Astrocyte of the cerebellum (primary cell): ENCODE measurements around the gene KIFC3.
"Not testable (repeated sequence)": the region's sequence is repeated elsewhere in the genome, so short reads cannot be mapped to it uniquely, and the experiment has no call there.

Experiments
- DNase-seq: peaks from one replicate; pipeline ENCODE4 v3.0.0-alpha.2; 2011; ENCODE audit warnings: low read depth
- H3K4me3 ChIP-seq: 2 replicates; pipeline ENCODE4 v1.5.1; 2011; ENCODE audit warnings: mild to moderate bottlenecking, low read depth, low read length, moderate library complexity
- CTCF ChIP-seq: IDR thresholded peaks from 2 replicates; pipeline ENCODE4 v1.5.1; 2012; ENCODE audit warnings: low read length, low read depth, moderate library complexity, mild to moderate bottlenecking; ENCODE audit errors: missing control alignments
- in situ Hi-C: cut with HindIII; loops from 2 replicates; pipeline ENCODE4 v1.10.0; 2017; ENCODE audit warnings: low sequenced_read_pairs

The KIFC3 gene

GRCh38 chr16:57843400-57843799 lies 41.1 kb upstream of the KIFC3 start:
- TF ChIP-seq CTCF, result no peak
- in situ Hi-C loops, result no loop called here
- H3K4me3 ChIP-seq, result no peak overlapping the region
- no peak for DNase-seq

GRCh38 chr16:57842601-57843000 lies 40.3 kb upstream of the KIFC3 start:
- no peak for TF ChIP-seq CTCF
- H3K4me3 ChIP-seq, result no peak overlapping the region
- in situ Hi-C loops, result no loop called here
- no peak for DNase-seq

- in situ Hi-C loops, result no loop called here
- H3K4me3 ChIP-seq, result no peak overlapping the region
- no peak for TF ChIP-seq CTCF
- no peak for DNase-seq
Measured at GRCh38 chr16:57840833-57841232, 38.5 kb upstream of the KIFC3 start.

GRCh38 chr16:57838161-57838560 lies 35.9 kb upstream of the KIFC3 start:
- in situ Hi-C loops, result no loop called here
- no peak for DNase-seq
- no peak overlapping the region for H3K4me3 ChIP-seq
- no peak for TF ChIP-seq CTCF

- DNase-seq, result no peak
- in situ Hi-C loops, result no loop called here
- no peak for TF ChIP-seq CTCF
- H3K4me3 ChIP-seq, result no peak overlapping the region
Measured at GRCh38 chr16:57837305-57838125, 35.2 kb upstream of the KIFC3 start.

- DNase-seq, in situ Hi-C loops, H3K4me3 ChIP-seq: not testable (repeated sequence)
Measured at GRCh38 chr16:57835439-57835838, 33.1 kb upstream of the KIFC3 start.

- TF ChIP-seq CTCF, result no peak
- DNase-seq, result no peak
- no peak overlapping the region for H3K4me3 ChIP-seq
- in situ Hi-C loops, result loop anchor here (5.0 kb wide), 1 partner anchor 37 kb away; no protein-coding TSS in a partner anchor
Measured at GRCh38 chr16:57834936-57835335, 32.6 kb upstream of the KIFC3 start.
